ENCODE measurements around the gene GPS2.

DNA sequence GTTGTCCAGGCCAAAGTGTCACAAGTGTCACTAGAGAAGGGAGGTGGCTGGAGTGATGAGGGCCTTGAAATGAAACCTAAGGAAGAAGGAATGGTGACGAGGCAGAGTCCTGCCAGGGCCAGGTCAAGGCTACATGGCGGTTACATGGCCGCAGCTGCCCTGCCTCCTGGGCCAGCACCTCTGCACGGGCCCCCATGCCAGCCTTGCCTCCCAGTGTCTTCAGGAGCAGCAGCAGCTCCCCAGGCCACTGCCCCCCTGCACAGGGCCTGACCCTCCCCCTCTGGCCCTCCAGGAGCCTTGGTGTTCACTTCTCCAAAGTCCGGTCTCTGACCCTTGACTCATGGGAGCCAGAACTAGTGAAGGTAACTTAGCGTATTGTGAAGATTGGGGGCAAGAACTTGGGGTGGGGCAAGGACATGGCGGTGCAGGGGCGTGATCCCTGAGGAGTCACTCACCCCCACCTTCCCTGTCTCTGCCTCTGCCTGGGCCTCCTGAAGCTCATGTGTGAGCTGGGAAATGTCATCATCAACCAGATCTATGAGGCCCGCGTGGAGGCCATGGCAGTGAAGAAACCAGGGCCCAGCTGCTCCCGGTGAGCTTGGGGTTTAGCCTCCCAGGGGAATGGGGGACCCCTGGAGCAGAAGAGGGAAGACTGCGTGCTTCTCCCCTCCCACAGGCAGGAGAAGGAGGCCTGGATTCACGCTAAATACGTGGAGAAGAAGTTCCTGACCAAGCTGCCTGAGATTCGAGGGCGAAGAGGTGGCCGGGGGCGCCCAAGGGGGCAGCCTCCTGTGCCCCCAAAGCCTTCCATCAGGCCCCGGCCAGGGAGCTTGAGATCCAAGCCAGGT, 32.7 kb upstream of the GPS2 start:
- TF ChIP-seq, protein P1, sequence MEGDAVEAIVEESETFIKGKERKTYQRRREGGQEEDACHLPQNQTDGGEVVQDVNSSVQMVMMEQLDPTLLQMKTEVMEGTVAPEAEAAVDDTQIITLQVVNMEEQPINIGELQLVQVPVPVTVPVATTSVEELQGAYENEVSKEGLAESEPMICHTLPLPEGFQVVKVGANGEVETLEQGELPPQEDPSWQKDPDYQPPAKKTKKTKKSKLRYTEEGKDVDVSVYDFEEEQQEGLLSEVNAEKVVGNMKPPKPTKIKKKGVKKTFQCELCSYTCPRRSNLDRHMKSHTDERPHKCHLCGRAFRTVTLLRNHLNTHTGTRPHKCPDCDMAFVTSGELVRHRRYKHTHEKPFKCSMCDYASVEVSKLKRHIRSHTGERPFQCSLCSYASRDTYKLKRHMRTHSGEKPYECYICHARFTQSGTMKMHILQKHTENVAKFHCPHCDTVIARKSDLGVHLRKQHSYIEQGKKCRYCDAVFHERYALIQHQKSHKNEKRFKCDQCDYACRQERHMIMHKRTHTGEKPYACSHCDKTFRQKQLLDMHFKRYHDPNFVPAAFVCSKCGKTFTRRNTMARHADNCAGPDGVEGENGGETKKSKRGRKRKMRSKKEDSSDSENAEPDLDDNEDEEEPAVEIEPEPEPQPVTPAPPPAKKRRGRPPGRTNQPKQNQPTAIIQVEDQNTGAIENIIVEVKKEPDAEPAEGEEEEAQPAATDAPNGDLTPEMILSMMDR (IDR thresholded peaks at IDR 0.05) = no peak
- TF ChIP-seq POLR2A (IDR thresholded peaks at IDR 0.05) = no peak
